Measurements from ENCODE around the gene MOB1B.

- 0 out of 2 replicates have a peak, but pooled peaks have one; percentile 19 for TF ChIP-seq CTCF (conservative IDR thresholded peaks at IDR 0.05; ENCODE audit: low read depth, low read length)
- TF ChIP-seq EZH2 (IDR thresholded peaks at IDR 0.05; ENCODE audit: borderline replicate concordance, low read depth, low read length, poor library complexity, severe bottlenecking): no peak
These were observed 46.6 kb downstream of the MOB1B start for GRCh38 chr4:70948665-70949260.
